OCI-LY7 (cell line): ENCODE data around the gene CHD3.

Experiments used
- CTCF ChIP-seq: fragments of 200-600 bp; sonication (generic); conservative IDR thresholded peaks from 2 replicates; pipeline ENCODE4 v1.5.1; 2014; ENCODE audit warnings: mild to moderate bottlenecking, antibody characterized with exemption, low read length, moderate library complexity, mixed read lengths
- EZH2phosphoT487 ChIP-seq: fragments of 200-600 bp; sonication (generic); IDR thresholded peaks from 2 replicates; pipeline ENCODE4 v1.6.1; 2018; ENCODE audit warnings: low read depth, borderline replicate concordance, mild to moderate bottlenecking, mixed run types, antibody characterized with exemption, low read length, moderate library complexity, mixed read lengths

DNA sequence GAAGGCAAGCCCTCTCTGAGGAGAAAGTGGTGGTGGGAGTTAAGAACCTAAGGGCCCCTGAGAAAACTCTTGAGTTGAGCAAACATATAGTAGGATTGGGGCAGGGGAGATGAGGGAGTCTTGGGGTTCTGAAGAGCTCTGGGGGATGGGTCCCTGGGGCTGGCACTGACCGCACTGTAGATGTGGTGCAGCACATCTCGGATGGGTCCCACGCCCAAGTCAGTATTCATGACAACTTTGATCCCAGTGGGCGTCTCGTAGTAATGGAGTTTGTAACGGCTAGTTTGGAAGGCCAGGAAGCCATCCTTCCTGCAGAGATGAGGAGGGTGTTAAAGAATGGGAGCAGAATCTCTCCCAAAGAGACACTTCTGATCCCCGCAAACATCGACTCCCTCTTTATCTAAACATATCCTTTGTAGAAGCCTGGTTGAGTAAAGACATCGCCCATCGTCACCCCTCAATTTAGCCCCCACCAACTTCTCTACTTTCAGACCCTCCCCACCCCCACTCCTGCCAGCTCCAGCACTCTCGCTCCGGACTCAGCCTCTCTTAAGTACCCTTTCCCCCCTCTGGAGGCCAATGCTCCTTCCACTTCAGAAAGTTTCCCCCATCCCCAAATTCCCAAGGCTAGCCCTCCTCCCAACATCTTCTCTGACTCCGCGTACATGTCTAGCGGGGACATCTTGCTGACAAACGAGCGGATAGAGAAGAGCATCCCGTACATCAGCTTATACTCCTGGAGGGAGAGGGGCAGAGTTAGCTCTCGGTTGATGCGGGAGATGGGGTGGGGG lies 42.4 kb downstream of the CHD3 start:
- TF ChIP-seq CTCF (no peak), EZH2phosphoT487 (no peak)
